ENCODE results near the gene CLEC6A.

Gene CLEC6A

GRCh38 chr12:8499616-8500015 lies 43.9 kb downstream of the CLEC6A start:
- no peak overlapping the region for H3K27ac ChIP-seq (ENCODE audit: low read length)
- H3K4me3 ChIP-seq (ENCODE audit: low read length): no peak overlapping the region
- no peaks in the 10 kb centered on the region for H3K36me3 ChIP-seq (ENCODE audit: insufficient read depth, low read depth, low read length)
- H3K9ac ChIP-seq (ENCODE audit: low read depth, low read length): no peak overlapping the region
- no peaks in the 10 kb centered on the region for H3K27me3 ChIP-seq (ENCODE audit: insufficient read depth, low read length)
- H3K9me3 ChIP-seq (ENCODE audit: insufficient read depth, low read depth, low read length): no peaks in the 10 kb centered on the region
- peaks cover 15% of the 10 kb centered on the region; the same call in 1 of the 2 replicates for H3K4me1 ChIP-seq (ENCODE audit: insufficient read depth, low read length)

GRCh38 chr12:8501720-8502119 lies 46.0 kb downstream of the CLEC6A start:
- Histone ChIP-seq H3K36me3 (ENCODE audit: insufficient read depth, low read depth, low read length) (no peaks in the 10 kb centered on the region), H3K9ac (ENCODE audit: low read depth, low read length) (no peak overlapping the region), H3K9me3 (ENCODE audit: insufficient read depth, low read depth, low read length) (no peaks in the 10 kb centered on the region), H3K4me3 (ENCODE audit: low read length) (no peak overlapping the region), H3K27me3 (ENCODE audit: insufficient read depth, low read length) (no peaks in the 10 kb centered on the region), H3K27ac (ENCODE audit: low read length) (no peak overlapping the region), H3K4me1 (ENCODE audit: insufficient read depth, low read length) (peaks cover 5% of the 10 kb centered on the region; the same call in 1 of the 2 replicates)

GRCh38 chr12:8504351-8504750 lies 48.6 kb downstream of the CLEC6A start:
- Histone ChIP-seq H3K9ac (ENCODE audit: low read depth, low read length) (no peak overlapping the region), H3K27ac (ENCODE audit: low read length) (no peak overlapping the region), H3K27me3 (ENCODE audit: insufficient read depth, low read length) (no peaks in the 10 kb centered on the region), H3K4me3 (ENCODE audit: low read length) (no peak overlapping the region), H3K36me3 (ENCODE audit: insufficient read depth, low read depth, low read length) (no peaks in the 10 kb centered on the region), H3K9me3 (ENCODE audit: insufficient read depth, low read depth, low read length) (no peaks in the 10 kb centered on the region), H3K4me1 (ENCODE audit: insufficient read depth, low read length) (peaks cover 17% of the 10 kb centered on the region; the same call in 1 of the 2 replicates)

- Histone ChIP-seq H3K36me3 (ENCODE audit: insufficient read depth, low read depth, low read length) (no peaks in the 10 kb centered on the region), H3K9me3 (ENCODE audit: insufficient read depth, low read depth, low read length) (no peaks in the 10 kb centered on the region), H3K27ac (ENCODE audit: low read length) (no peak overlapping the region), H3K9ac (ENCODE audit: low read depth, low read length) (no peak overlapping the region), H3K27me3 (ENCODE audit: insufficient read depth, low read length) (no peaks in the 10 kb centered on the region), H3K4me1 (ENCODE audit: insufficient read depth, low read length) (peaks cover 15% of the 10 kb centered on the region; the same call in 1 of the 2 replicates), H3K4me3 (ENCODE audit: low read length) (no peak overlapping the region)
Measured at GRCh38 chr12:8507596-8507995, 51.8 kb downstream of the CLEC6A start.

GRCh38 chr12:8508223-8508622 lies 52.5 kb downstream of the CLEC6A start:
- Histone ChIP-seq H3K4me3 (ENCODE audit: low read length) (no peak overlapping the region), H3K36me3 (ENCODE audit: insufficient read depth, low read depth, low read length) (no peaks in the 10 kb centered on the region), H3K9me3 (ENCODE audit: insufficient read depth, low read depth, low read length) (no peaks in the 10 kb centered on the region), H3K27me3 (ENCODE audit: insufficient read depth, low read length) (no peaks in the 10 kb centered on the region), H3K27ac (ENCODE audit: low read length) (no peak overlapping the region), H3K9ac (ENCODE audit: low read depth, low read length) (no peak overlapping the region), H3K4me1 (ENCODE audit: insufficient read depth, low read length) (peaks cover 15% of the 10 kb centered on the region; the same call in 1 of the 2 replicates)

- Histone ChIP-seq H3K9ac (ENCODE audit: low read depth, low read length) (no peak overlapping the region), H3K9me3 (ENCODE audit: insufficient read depth, low read depth, low read length) (no peaks in the 10 kb centered on the region), H3K27ac (ENCODE audit: low read length) (no peak overlapping the region), H3K4me3 (ENCODE audit: low read length) (no peak overlapping the region), H3K36me3 (ENCODE audit: insufficient read depth, low read depth, low read length) (no peaks in the 10 kb centered on the region), H3K4me1 (ENCODE audit: insufficient read depth, low read length) (peaks cover 15% of the 10 kb centered on the region; the same call in 1 of the 2 replicates), H3K27me3 (ENCODE audit: insufficient read depth, low read length) (no peaks in the 10 kb centered on the region)
Measured at GRCh38 chr12:8508910-8509841, 53.4 kb downstream of the CLEC6A start.

GRCh38 chr12:8513256-8513655 lies 57.5 kb downstream of the CLEC6A start, which contains the start of gene CLEC4D:
Gene CLEC4D (plus strand): TSS chr12:8513503. CDS start chr12:8513733, 230 bp downstream.
- H3K27ac ChIP-seq (ENCODE audit: low read length): no peak within 1 kb of the TSS
- H3K4me3 ChIP-seq (ENCODE audit: low read length): no peak within 1 kb of the TSS
- H3K4me1 ChIP-seq (ENCODE audit: insufficient read depth, low read length): peaks cover 11% of the 10 kb centered on the region; the same call in 1 of the 2 replicates
- H3K9ac ChIP-seq (ENCODE audit: low read depth, low read length): no peak within 1 kb of the TSS
- H3K36me3 ChIP-seq (ENCODE audit: insufficient read depth, low read depth, low read length): no peaks in the 10 kb centered on the region
- H3K27me3 ChIP-seq (ENCODE audit: insufficient read depth, low read length): no peaks in the 10 kb centered on the region
- no peaks in the 10 kb centered on the region for H3K9me3 ChIP-seq (ENCODE audit: insufficient read depth, low read depth, low read length)

- H3K27ac ChIP-seq (ENCODE audit: low read length): no peak overlapping the region
- H3K9ac ChIP-seq (ENCODE audit: low read depth, low read length): no peak overlapping the region
- H3K9me3 ChIP-seq (ENCODE audit: insufficient read depth, low read depth, low read length): no peaks in the 10 kb centered on the region
- H3K36me3 ChIP-seq (ENCODE audit: insufficient read depth, low read depth, low read length): no peaks in the 10 kb centered on the region
- no peaks in the 10 kb centered on the region for H3K4me1 ChIP-seq (ENCODE audit: insufficient read depth, low read length)
- no peak overlapping the region for H3K4me3 ChIP-seq (ENCODE audit: low read length)
- H3K27me3 ChIP-seq (ENCODE audit: insufficient read depth, low read length): no peaks in the 10 kb centered on the region
Measured at GRCh38 chr12:8517971-8518370, 62.2 kb downstream of the CLEC6A start.

GRCh38 chr12:8519171-8519570 lies 63.4 kb downstream of the CLEC6A start:
- no peak overlapping the region for H3K27ac ChIP-seq (ENCODE audit: low read length)
- H3K36me3 ChIP-seq (ENCODE audit: insufficient read depth, low read depth, low read length): no peaks in the 10 kb centered on the region
- H3K9ac ChIP-seq (ENCODE audit: low read depth, low read length): no peak overlapping the region
- H3K4me1 ChIP-seq (ENCODE audit: insufficient read depth, low read length): no peaks in the 10 kb centered on the region
- H3K4me3 ChIP-seq (ENCODE audit: low read length): no peak overlapping the region
- no peaks in the 10 kb centered on the region for H3K27me3 ChIP-seq (ENCODE audit: insufficient read depth, low read length)
- no peaks in the 10 kb centered on the region for H3K9me3 ChIP-seq (ENCODE audit: insufficient read depth, low read depth, low read length)

- Histone ChIP-seq H3K9ac (ENCODE audit: low read depth, low read length) (no peak overlapping the region), H3K9me3 (ENCODE audit: insufficient read depth, low read depth, low read length) (no peaks in the 10 kb centered on the region), H3K4me1 (ENCODE audit: insufficient read depth, low read length) (no peaks in the 10 kb centered on the region), H3K4me3 (ENCODE audit: low read length) (no peak overlapping the region), H3K36me3 (ENCODE audit: insufficient read depth, low read depth, low read length) (no peaks in the 10 kb centered on the region), H3K27ac (ENCODE audit: low read length) (no peak overlapping the region), H3K27me3 (ENCODE audit: insufficient read depth, low read length) (no peaks in the 10 kb centered on the region)
Measured at GRCh38 chr12:8527250-8528130, 71.7 kb downstream of the CLEC6A start.
